Measurements from ENCODE around the gene BBS9. TPM values are rescaled to one million over a fixed set of nuclear protein-coding genes. Genes with fewer than 3 reads are reported as not detected.

BBS9 gene
- total RNA-seq, 2 donors from 2014 or later, result 9.3 to 10.9 TPM

DNA sequence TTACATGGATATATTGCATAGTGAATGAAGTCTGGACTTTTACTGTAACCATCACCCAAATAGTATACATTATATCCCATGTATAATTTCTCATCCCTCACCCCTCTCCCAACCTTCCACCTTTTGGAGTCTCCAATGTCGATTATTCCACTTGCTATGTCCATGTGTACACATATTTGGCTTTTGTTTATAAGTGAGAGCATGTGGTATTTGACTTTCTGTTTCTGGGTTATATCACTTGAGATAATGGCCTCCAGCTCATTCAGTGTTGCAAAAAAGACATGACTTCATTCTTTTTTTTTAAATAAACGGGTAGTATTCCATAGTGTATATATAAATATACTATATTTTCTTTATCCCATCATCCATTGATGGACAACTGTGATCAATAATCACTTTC, 487.4 kb downstream of the BBS9 start:
- intact Hi-C loops (cut with DNase I), result no loop called here
- Histone ChIP-seq H3K27ac (no peak overlapping the region), H3K4me1 (no peaks in the 10 kb centered on the region), H3K9ac (ENCODE audit: low read depth in 2 of 2, low read length in 2 of 2) (no peak overlapping the region), H3K36me3 (no peaks in the 10 kb centered on the region), H3K27me3 (no peaks in the 10 kb centered on the region), H3K9me3 (no peaks in the 10 kb centered on the region), H3K4me3 (no peak overlapping the region)
- no peak for DNase-seq
- TF ChIP-seq, protein P1, sequence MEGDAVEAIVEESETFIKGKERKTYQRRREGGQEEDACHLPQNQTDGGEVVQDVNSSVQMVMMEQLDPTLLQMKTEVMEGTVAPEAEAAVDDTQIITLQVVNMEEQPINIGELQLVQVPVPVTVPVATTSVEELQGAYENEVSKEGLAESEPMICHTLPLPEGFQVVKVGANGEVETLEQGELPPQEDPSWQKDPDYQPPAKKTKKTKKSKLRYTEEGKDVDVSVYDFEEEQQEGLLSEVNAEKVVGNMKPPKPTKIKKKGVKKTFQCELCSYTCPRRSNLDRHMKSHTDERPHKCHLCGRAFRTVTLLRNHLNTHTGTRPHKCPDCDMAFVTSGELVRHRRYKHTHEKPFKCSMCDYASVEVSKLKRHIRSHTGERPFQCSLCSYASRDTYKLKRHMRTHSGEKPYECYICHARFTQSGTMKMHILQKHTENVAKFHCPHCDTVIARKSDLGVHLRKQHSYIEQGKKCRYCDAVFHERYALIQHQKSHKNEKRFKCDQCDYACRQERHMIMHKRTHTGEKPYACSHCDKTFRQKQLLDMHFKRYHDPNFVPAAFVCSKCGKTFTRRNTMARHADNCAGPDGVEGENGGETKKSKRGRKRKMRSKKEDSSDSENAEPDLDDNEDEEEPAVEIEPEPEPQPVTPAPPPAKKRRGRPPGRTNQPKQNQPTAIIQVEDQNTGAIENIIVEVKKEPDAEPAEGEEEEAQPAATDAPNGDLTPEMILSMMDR (IDR thresholded peaks at IDR 0.05), result no peak

DNA sequence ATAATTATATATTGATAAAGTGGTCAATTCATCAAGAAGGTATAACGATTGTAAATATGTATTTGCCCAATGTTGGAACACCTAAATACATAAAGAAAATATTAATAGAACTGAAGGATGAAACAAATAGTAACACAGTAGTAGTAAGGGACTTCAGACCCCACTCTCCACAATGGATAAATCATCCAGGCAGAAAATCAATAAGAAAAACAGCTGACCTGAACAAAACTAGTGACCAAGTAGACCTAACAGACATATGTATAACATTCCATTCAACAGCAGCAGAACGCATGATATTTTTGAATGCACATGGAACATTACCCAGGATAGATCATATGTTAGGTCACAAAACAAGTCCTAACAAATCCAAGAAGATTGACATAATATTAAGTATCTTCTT, 489.9 kb downstream of the BBS9 start:
- H3K9ac ChIP-seq (ENCODE audit: low read depth in 2 of 2, low read length in 2 of 2), result no peak overlapping the region
- no peaks in the 10 kb centered on the region for H3K9me3 ChIP-seq
- DNase-seq, result no peak
- no peaks in the 10 kb centered on the region for H3K4me1 ChIP-seq
- no peaks in the 10 kb centered on the region for H3K27me3 ChIP-seq
- no peak overlapping the region for H3K27ac ChIP-seq
- TF ChIP-seq, protein P1 (IDR thresholded peaks at IDR 0.05), result no peak
- intact Hi-C loops (cut with DNase I), result no loop called here
- H3K36me3 ChIP-seq, result no peaks in the 10 kb centered on the region
- no peak overlapping the region for H3K4me3 ChIP-seq

DNA sequence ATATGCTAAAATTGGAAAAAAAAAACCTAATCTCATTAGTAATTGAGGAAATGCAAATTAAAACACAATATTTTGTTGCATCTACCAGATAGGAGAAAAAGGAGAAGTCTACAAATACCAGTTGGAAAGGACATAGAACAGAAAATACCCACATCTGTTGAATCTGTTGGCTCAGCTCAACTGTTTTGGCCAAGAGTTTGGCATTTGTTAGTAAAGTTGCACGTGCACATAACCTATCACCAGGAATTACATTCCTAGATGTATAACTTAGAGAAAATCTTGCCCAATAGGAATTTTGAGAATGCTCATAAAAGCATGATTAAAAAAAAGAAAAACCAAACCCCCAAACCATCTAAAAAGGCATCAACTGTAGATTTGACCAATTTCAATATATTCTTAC, 493.9 kb downstream of the BBS9 start:
- H3K9ac ChIP-seq (ENCODE audit: low read depth in 2 of 2, low read length in 2 of 2), result no peak overlapping the region
- H3K4me1 ChIP-seq, result no peaks in the 10 kb centered on the region
- H3K4me3 ChIP-seq, result no peak overlapping the region
- H3K36me3 ChIP-seq, result no peaks in the 10 kb centered on the region
- TF ChIP-seq, protein P1 (IDR thresholded peaks at IDR 0.05), result no peak
- no peaks in the 10 kb centered on the region for H3K27me3 ChIP-seq
- intact Hi-C loops (cut with DNase I), result no loop called here
- H3K27ac ChIP-seq, result no peak overlapping the region
- H3K9me3 ChIP-seq, result no peaks in the 10 kb centered on the region
- no peak for DNase-seq

DNA sequence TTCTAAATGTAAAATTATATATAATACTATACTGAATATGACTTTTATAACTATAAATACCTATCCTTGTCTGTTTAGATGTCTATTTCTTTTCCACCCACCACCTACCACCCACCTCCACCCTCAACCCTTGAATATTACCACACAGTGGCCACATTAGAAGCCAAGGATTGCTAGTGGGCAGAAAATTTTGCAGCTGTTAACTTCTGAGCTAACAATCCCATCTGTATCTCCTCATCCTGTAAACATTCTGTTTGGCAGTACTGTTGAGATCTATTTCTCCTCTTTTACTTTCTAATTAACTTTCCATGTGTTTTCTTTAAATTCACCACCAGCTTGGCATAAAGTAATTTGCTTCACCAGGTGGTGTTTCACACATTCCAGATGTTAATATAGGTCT, 494.9 kb downstream of the BBS9 start:
- no peak overlapping the region for H3K27ac ChIP-seq
- TF ChIP-seq, protein P1 (IDR thresholded peaks at IDR 0.05), result no peak
- no peaks in the 10 kb centered on the region for H3K27me3 ChIP-seq
- H3K4me1 ChIP-seq, result no peaks in the 10 kb centered on the region
- H3K36me3 ChIP-seq, result no peaks in the 10 kb centered on the region
- H3K4me3 ChIP-seq, result no peak overlapping the region
- no peaks in the 10 kb centered on the region for H3K9me3 ChIP-seq
- no peak overlapping the region for H3K9ac ChIP-seq (ENCODE audit: low read depth in 2 of 2, low read length in 2 of 2)
- intact Hi-C loops (cut with DNase I), result no loop called here
- DNase-seq, result no peak

DNA sequence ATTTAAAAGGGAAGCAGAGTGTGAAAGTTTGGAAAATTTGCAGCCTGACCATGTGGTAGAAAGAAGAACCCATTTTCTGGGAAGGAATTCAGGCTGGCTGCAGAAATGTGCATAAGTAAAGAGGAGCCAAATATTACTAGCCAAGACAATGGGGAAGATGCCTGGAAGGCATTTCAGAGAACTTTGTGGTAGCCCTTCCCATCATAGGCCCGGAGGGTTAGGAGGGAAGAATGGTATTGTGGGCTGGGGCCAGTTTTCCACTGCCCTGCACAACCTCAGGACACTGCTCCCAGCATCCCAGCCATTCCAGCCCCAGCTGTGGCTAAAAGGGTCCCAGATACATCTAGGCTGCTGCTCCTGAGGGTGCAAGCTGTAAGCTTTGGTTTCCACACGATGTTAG, 497.5 kb downstream of the BBS9 start:
- Histone ChIP-seq H3K4me1 (no peaks in the 10 kb centered on the region), H3K4me3 (no peak overlapping the region), H3K27ac (no peak overlapping the region), H3K9ac (ENCODE audit: low read depth in 2 of 2, low read length in 2 of 2) (no peak overlapping the region), H3K36me3 (no peaks in the 10 kb centered on the region), H3K9me3 (no peaks in the 10 kb centered on the region), H3K27me3 (no peaks in the 10 kb centered on the region)
- no peak for DNase-seq
- intact Hi-C loops (cut with DNase I), result no loop called here
- TF ChIP-seq, protein P1 (IDR thresholded peaks at IDR 0.05), result no peak

DNA sequence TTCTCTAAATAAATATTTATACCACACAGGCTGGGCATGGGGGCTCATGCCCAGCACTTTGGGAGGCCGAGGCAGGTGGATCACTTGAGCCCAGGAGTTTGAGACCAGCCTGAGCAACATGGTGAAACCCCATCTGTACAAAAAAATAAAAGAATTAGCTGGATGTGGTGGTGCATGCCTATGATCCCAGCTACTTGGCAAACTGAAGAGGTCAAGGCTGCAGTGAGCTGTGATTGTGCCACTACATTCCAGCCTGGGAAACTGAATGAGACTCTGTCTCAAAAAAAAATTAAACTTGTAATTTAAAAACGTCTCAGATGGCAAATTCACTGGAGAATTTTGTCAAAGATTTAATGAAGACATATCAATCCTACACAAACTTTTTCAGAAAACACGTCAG, 498.4 kb downstream of the BBS9 start:
- no peaks in the 10 kb centered on the region for H3K4me1 ChIP-seq
- no peak for DNase-seq
- TF ChIP-seq, protein P1 (IDR thresholded peaks at IDR 0.05), result no peak
- no peaks in the 10 kb centered on the region for H3K27me3 ChIP-seq
- H3K9me3 ChIP-seq, result no peaks in the 10 kb centered on the region
- H3K4me3 ChIP-seq, result no peak overlapping the region
- H3K36me3 ChIP-seq, result no peaks in the 10 kb centered on the region
- H3K9ac ChIP-seq (ENCODE audit: low read depth in 2 of 2, low read length in 2 of 2), result no peak overlapping the region
- no peak overlapping the region for H3K27ac ChIP-seq
- intact Hi-C loops (cut with DNase I), result no loop called here

Data from colonic mucosa (tissue), 4 donors.